Left lobe of liver (tissue), 2 donors: ENCODE results near the gene TPM1. TPM values are rescaled to one million over a fixed set of nuclear protein-coding genes. Genes with fewer than 3 reads are reported as not detected.
A peak's percentile ranks its signal among the peaks of the same experiment; 100 is the strongest.
"Not testable (repeated sequence)": the region's sequence is repeated elsewhere in the genome, so short reads cannot be mapped to it uniquely, and the experiment has no call there.

ENCODE experiments used
- ATAC-seq: fragments of 200-7000 bp; cut with Tn5 transposase; one replicate; pipeline ENCODE4 v1.9.1; 2020; ENCODE audit warnings: mild to moderate bottlenecking, moderate library complexity
- DNase-seq: peaks from one replicate; pipeline ENCODE4 v3.0.0-alpha.2; 2020; ENCODE audit warnings: low spot score
- total RNA-seq: library from RNA; stranded (reverse); gene quantifications from one replicate; pipeline ENCODE4 v1.2.1, GENCODE V29; 2021
- donor health status: DM: no; HTN: no; CAD: no; lungs with moderate emphysema.
- donor health status: DM: no; HTN: yes; CAD: no.

The TPM1 gene
- 52.6 TPM for total RNA-seq

DNA sequence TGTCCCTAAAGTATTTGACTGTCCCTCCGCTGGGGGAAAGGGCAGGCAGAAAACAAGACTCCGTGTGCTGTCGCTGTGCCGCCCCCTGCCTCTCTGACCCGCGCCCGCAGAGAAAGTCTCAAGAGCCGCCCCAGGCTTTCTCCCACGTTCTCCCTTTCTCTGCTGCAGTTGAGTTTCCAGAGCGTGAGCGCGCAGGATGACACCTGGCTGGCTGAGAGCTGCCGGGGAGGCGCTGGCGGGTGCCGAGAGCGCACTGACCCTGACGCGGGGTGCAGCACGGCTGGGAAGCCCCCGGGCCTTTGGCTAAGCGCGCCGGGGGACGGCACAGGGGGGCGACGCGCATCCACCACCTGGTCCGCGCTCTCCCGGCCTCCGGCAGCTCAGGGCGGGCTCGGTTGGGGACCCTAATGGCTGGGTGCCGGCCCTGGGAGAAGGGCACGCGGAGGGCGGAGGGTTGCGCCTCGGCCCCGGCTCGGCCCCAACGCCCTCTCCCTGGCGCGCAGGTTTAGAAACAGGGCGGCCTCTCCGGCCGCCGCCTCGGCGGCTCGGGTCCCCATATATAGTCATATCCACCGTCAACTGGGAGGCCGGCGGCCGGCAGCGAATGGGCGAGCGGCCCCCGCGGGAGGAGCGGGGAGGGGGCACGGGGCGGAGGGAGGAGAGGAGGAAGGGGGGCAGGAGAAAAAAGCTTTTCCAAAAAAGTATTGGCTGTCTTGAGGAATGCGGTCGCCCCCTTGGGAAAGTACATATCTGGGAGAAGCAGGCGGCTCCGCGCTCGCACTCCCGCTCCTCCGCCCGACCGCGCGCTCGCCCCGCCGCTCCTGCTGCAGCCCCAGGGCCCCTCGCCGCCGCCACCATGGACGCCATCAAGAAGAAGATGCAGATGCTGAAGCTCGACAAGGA is at the start of gene TPM1:
TPM1 (plus strand) TSS at position 774 of the 903 bp plus-strand sequence; CDS start at position 857, 83 bp downstream.
- ATAC-seq (peak; percentile 67), DNase-seq (peak; percentile 54)

GRCh38 chr15:62993066-62993465 is 49.5 kb upstream of the TPM1 start:
- ATAC-seq (no peak), DNase-seq (no peak)

- not testable (repeated sequence) for ATAC-seq, DNase-seq
These were observed 48.9 kb upstream of the TPM1 start for GRCh38 chr15:62993632-62994031.

GRCh38 chr15:62994439-62994838 is 48.1 kb upstream of the TPM1 start:
- ATAC-seq, result no peak
- DNase-seq, result no peak

GRCh38 chr15:62994975-62995681 is 47.4 kb upstream of the TPM1 start:
- DNase-seq, result no peak

DNA sequence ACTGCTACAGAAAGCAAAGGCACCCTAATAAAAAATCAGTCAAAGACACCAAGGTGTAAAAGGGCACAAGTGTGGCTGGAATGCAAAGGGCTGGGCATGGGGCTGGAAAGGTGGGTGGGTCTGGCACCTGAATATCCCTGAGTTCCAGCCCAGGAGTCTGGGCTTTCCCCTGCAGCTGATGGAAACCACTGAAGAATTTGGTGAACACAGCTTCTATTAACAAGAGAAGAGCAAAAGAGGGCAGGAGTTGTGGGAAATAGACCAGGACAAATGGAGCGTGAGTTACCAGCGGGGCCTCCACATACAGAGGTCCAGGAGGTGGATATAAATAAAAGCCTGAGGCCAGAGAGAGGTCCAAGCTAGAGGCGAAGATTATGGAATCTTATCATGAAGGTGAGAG is 45.1 kb upstream of the TPM1 start:
- DNase-seq (no peak), ATAC-seq (no peak)

More at GRCh38 chr15:62994975-62995681, 47.4 kb upstream of the TPM1 start:
- peak; percentile 65 for ATAC-seq

GRCh38 chr15:62998262-62998890 is 44.2 kb upstream of the TPM1 start:
- ATAC-seq, result peak; percentile 69

GRCh38 chr15:62999178-62999577 is 43.4 kb upstream of the TPM1 start:
- ATAC-seq (no peak), DNase-seq (no peak)

More at GRCh38 chr15:62998262-62998890, 44.2 kb upstream of the TPM1 start:
- no peak for DNase-seq

DNA sequence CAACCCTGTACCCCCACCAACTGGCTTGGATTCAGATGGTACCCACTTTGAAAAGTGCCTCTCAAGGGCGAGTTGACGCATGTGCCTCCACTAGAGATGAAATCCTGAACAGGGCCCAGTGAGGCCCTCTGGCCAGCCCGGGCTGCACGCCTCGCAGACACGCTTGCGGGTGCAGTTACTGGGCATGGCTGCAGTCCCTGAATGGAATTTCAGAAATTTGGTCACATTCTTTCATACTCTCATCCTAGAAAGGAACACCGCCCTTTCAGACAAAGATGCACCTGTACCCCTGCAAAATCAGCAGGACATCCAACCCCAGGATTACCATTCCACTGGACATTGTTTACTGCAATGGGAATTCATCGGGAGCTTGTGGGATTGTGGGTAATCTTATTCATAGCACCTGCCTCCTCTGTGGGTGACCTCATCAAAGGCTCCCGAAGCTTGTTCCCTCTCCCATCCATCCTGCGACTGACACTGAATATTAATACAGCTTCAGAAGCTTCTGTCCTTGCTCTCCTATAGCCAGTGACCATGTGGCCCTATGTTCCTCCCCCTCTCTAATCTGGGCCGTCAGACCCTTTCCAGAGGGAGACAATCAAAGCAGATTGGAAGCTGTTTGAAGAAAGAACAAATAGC is 42.5 kb upstream of the TPM1 start:
- DNase-seq (no peak), ATAC-seq (no peak)

DNA sequence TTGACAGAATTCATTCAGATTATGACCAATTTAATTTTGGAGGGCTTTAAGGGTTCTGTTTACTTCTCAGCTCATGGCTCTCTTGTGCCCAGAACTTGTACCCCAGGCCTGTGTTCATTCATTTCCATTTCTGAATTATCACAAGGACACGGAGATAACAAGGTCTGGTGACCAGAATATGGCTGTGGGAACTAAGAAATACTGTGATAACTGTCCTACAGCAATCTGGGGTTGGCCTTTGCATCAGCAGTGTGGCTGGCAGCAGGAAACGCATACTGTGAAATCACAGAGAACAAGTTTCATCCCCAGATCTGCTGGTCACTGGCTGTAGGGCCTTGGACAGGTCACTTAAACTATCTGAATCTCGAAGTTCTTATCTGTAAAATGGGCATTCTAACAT is 41.8 kb upstream of the TPM1 start:
- DNase-seq, result no peak
- no peak for ATAC-seq

- DNase-seq, result no peak
These were observed 38.3 kb upstream of the TPM1 start for GRCh38 chr15:63004211-63004610.

DNA sequence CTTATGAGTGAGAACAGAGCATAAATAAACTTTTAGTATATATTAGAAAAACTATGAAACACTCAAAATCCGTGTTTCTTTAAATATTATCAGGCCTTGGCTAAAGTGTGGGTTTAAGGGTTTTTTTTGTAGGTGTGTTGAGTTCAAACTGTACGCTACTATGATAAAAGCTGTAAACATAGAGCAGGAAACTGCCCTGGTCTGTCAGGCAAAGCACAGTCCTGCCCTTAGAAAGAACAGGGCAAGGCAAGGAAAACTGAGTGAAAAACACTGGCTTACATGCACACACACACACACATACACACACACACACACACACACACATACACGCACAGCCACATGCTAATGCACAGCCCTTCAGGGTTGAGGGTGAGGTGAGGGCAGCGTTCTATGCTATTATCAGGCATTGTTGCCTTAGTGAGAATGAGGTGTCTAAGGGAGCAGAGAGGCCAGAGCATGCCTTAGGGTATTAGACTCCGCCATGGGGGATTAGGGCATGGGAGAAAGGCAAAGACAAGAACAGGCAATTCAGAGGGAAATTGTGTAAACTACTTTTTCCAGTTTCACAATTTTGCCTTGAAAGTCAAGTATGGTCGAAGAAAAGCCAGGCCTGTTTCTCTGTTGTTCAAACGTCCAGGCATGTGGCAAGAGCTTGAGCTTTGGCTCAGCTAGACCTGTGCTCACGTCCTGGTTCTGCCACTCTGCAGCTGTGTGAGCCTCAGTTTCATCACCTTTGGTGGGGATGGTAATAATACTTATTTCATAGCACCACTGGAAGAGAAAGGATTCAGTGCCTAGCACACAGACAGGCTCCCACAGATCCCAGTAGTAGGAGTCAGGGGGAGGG is 36.3 kb upstream of the TPM1 start:
- ATAC-seq, result peak; percentile 39
- DNase-seq, result no peak

More at GRCh38 chr15:63004211-63004610, 38.3 kb upstream of the TPM1 start:
- no peak for ATAC-seq

GRCh38 chr15:63008333-63009049 is 34.1 kb upstream of the TPM1 start:
- DNase-seq (no peak), ATAC-seq (no peak)

GRCh38 chr15:63010386-63010785 is 32.2 kb upstream of the TPM1 start:
- DNase-seq (no peak), ATAC-seq (peak; percentile 49)

- ATAC-seq (peak; percentile 88), DNase-seq (peak; percentile 83)
These were observed 31.4 kb upstream of the TPM1 start for GRCh38 chr15:63010920-63011693.

- ATAC-seq (no peak), DNase-seq (no peak)
These were observed 30.1 kb upstream of the TPM1 start for GRCh38 chr15:63012444-63012843.

DNA sequence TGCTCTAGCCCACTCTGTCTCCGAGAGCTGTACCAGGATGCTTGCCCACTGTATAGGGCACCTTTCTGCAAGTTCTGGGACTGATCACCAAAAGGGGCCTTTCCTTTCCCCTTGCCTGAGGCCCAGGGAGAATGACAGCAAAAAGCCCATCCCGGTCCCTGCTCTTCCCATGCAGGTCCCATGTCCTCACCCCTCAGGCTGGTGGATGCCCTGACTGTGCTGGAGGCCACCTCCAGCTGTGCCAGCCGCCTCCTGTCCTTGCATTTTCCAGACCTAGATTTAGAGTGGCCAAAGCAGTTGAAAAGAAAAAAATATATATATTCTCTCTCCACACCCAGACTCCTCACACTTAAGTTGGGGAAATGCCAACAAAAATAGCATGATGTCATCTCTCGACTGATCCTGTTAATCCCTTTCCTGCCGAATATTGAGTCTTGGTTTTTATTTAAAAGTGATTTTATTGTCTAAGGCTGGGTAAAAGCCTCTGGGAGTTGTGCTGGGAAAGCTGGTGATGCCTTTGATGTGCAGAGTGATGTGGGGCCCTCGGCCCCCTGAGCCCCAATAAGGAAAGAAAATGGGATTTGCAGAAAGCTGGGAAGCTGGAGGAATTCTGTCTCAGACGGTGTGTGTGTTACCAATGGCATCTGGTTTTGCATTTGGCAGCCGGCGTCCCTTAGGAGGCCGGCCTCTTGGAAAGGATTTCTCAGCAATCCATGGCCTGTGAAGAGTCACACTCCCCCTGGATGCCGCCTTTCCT is 29.3 kb upstream of the TPM1 start:
- DNase-seq, result no peak
- no peak for ATAC-seq

GRCh38 chr15:63014578-63014977 is 28.0 kb upstream of the TPM1 start:
- ATAC-seq, result no peak

More at GRCh38 chr15:63014578-63014977, 28.0 kb upstream of the TPM1 start:
- DNase-seq, result no peak
